Mucosa of descending colon (tissue), 3 donors: ENCODE measurements around the gene BCL7C. TPM values are rescaled to one million over a fixed set of nuclear protein-coding genes. Genes with fewer than 3 reads are reported as not detected.
"Not testable (repeated sequence)": the region's sequence is repeated elsewhere in the genome, so short reads cannot be mapped to it uniquely, and the experiment has no call there.

ENCODE experiments used
- ATAC-seq: fragments of 200-7000 bp; cut with Tn5 transposase; one replicate; pipeline ENCODE4 v1.9.1; 2020; ENCODE audit warnings: mild to moderate bottlenecking, moderate library complexity
- DNase-seq, 3 donors: peaks; one replicate each; pipeline ENCODE4 v3.0.0-alpha.2; 2020
- H3K36me3 ChIP-seq: fragments of 200-600 bp; one replicate; pipeline ENCODE4 v1.8.0; 2021; ENCODE audit warnings: low read depth, mild to moderate bottlenecking
- H3K4me1 ChIP-seq: fragments of 200-600 bp; one replicate; pipeline ENCODE4 v1.8.0; 2021; ENCODE audit warnings: low read depth, mild to moderate bottlenecking
- H3K4me3 ChIP-seq: fragments of 200-600 bp; one replicate; pipeline ENCODE4 v1.8.0; 2021; ENCODE audit warnings: mild to moderate bottlenecking
- H3K9me3 ChIP-seq: fragments of 200-600 bp; one replicate; pipeline ENCODE4 v1.8.0; 2021; ENCODE audit warnings: mild to moderate bottlenecking
- intact Hi-C, 2 donors: fragments of 100-400 bp; cut with DNase I in 1 of 2; cut with micrococcal nuclease in 1 of 2; formaldehyde crosslinking; loops; one replicate each; pipeline versions ENCODE4 v1.11.0 to v1.11.1; 2022; cut with DNase I, micrococcal nuclease
- total RNA-seq, 3 donors: library from RNA; stranded (reverse); fragmentation: NEBNext Ultra II Directional in 2 of 3; extraction: Animal tissue kit (Norgen Biotek cat#: 25700) in 2 of 3; gene quantifications; one replicate each; pipeline versions ENCODE4 v1.2.1 to v1.2.4, GENCODE V29; 2021 to 2023
- TF ChIP-seq, protein P1 (sequence below): fragments of 200-600 bp; IDR thresholded peaks from one replicate; pipeline ENCODE4 v1.8.0; 2022; ENCODE audit warnings: antibody characterized with exemption, mild to moderate bottlenecking
- donor health status: DM: no; HTN: no; CAD: no; lungs with moderate emphysema.
- donor health status: DM: no; HTN: no; CAD: no.
- donor health status: DM: no; HTN: yes; CAD: no.

The BCL7C gene
- total RNA-seq, 3 donors from 2014 or later: 20.8 to 30.6 (median 25.3) TPM

DNA sequence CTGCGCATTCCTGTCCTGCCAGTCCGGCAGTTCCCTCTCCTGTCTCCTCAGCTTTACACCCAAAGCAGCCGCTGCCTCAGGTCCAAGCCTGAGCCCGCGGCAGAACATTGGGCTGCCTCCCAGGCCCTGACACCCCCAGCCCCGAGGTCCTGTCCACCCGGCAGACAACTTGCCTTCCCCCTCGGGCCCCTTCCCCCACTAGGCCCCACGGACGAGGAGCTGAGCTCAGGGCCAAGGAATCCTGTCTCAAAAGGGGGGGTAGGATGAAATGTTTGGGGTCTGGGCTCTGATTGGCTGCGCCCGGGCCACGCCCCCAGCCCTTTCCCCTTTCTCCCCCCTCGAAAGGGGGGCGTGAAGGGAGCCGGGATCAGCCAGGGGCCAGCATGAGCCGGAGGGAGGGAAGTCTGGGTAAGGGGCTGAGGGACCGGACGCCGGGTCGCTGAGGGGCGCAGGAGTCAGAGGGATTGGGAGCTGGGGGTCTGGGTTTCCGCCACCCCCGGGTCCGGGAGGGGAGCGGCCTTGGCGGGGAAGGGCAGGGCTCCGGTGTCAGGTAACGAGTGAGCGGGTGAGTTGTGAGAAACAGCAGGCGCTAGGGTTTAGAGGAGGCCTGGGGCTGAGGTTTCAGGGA is 2.5 kb upstream of the BCL7C start, which contains the start of gene CTF1:
Gene CTF1 (plus strand): TSS at position 354 of the 628 bp plus-strand sequence. CDS start 30 bp downstream, at position 384.
- TF ChIP-seq, protein P1, sequence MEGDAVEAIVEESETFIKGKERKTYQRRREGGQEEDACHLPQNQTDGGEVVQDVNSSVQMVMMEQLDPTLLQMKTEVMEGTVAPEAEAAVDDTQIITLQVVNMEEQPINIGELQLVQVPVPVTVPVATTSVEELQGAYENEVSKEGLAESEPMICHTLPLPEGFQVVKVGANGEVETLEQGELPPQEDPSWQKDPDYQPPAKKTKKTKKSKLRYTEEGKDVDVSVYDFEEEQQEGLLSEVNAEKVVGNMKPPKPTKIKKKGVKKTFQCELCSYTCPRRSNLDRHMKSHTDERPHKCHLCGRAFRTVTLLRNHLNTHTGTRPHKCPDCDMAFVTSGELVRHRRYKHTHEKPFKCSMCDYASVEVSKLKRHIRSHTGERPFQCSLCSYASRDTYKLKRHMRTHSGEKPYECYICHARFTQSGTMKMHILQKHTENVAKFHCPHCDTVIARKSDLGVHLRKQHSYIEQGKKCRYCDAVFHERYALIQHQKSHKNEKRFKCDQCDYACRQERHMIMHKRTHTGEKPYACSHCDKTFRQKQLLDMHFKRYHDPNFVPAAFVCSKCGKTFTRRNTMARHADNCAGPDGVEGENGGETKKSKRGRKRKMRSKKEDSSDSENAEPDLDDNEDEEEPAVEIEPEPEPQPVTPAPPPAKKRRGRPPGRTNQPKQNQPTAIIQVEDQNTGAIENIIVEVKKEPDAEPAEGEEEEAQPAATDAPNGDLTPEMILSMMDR: no peak
- peaks cover 23% of the 10 kb centered on the region for H3K4me1 ChIP-seq
- peak; percentile 0 for ATAC-seq

DNA sequence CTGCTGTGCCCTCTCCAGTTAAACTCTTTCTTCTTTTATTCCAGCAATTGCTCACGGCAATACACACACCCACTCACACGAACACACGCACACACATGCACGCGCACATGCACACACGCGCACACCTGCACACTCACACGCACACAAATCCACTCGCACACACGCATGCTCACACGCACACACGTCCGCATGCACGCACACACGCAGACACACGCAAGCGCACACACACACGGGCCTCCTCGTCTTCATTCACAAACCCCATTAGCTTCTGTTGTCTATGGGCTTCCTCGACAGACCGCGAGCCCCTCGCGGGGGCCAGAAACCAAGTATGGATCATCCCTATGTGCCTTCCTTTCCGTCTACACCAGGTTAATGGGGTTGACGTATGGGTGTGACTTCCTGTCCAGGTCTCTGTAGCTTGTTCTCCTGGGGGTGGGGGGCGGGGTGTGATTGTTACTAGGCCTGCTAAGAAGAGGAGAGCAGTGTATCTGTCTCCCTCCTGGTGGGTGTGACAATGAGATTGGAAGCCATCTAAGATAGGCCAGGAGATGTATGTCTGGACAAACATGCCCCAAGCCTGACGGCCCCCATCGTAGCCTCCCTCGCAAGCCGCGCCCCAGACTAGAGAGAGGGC is 1.9 kb upstream of the BCL7C start:
- Histone ChIP-seq H3K9me3 (no peaks in the 10 kb centered on the region), H3K36me3 (no peaks in the 10 kb centered on the region), H3K4me1 (peaks cover 20% of the 10 kb centered on the region), H3K4me3 (no peak overlapping the region)
- DNase-seq (peak; percentile 19 to 59 (median 37)), ATAC-seq (no peak)
- intact Hi-C loops: no loop called here
- TF ChIP-seq, protein P1: no peak

More for the DNA sequence above, 2.5 kb upstream of the BCL7C start, which contains the start of gene CTF1:
- Histone ChIP-seq H3K4me3 (no peak within 1 kb of the TSS), H3K9me3 (no peaks in the 10 kb centered on the region), H3K36me3 (no peaks in the 10 kb centered on the region)
- intact Hi-C loops: no loop called here
- peak; percentile 61 to 74 (median 73) for DNase-seq

DNA sequence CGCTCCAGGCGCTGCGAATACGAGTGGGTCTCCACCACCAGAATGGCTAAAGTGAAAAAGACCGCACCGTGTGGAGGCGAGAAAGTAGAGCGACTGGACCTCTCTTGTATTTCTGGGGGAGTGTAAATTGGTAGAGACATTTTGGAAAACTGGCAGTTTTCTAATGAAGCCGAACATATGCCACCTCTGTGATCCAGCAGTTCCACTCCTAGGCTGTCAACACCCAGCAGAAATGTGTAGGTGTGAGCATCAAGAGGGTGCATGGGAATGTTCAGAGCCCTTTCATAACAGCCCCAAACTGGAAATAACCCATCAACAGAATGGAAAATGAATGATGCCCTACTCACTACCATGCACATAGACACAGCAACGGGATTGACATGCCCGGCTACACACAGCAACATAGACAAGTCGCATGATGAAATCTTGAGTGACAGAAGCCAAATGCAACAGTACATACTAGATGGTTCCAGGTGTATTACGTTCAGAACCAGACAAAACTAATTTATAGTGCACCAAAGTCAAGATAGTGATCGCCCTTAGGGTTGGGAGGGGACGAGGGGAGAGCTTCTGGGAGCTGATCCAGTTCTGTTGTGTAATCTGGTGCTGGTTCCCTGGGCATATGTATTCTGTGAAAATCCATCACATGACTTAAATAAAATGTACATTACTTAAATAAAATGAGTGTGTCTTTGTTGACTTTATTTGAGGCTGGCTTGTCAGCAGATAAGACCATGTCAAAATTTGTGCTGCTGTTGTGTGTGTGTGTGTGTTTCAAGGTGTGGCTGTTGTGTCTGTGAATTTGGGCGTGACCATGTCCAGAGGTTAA is 877 bp upstream of the BCL7C start:
- ATAC-seq (no peak), DNase-seq (no peak)
- TF ChIP-seq, protein P1: no peak
- intact Hi-C loops: no loop called here
- Histone ChIP-seq H3K36me3 (no peaks in the 10 kb centered on the region), H3K4me1 (peaks cover 20% of the 10 kb centered on the region), H3K9me3 (no peaks in the 10 kb centered on the region), H3K4me3 (no peak overlapping the region)

DNA sequence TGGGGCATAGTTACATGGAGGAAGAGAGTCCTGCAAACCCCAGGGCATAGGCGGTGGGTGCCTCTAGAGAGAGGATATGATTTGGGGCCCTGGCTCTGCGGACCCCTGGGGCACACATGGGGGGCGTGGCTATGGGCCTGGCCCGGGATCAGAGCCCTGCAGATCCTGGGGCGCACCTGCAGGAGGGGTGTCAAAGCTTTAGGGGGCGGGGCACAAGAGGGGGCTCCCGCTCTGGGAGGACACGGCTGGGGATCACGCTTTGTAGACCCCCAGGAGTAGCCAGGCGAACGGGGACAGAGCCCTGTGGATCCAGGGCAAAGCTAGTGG is 497 bp downstream of the BCL7C start:
- ATAC-seq (no peak), DNase-seq (peak; percentile 43 to 69 (median 67))
- Histone ChIP-seq H3K9me3 (no peaks in the 10 kb centered on the region), H3K4me1 (peaks cover 20% of the 10 kb centered on the region), H3K4me3 (peak overlapping the region; percentile 67), H3K36me3 (no peaks in the 10 kb centered on the region)
- intact Hi-C loops: no loop called here
- TF ChIP-seq, protein P1: no peak

DNA sequence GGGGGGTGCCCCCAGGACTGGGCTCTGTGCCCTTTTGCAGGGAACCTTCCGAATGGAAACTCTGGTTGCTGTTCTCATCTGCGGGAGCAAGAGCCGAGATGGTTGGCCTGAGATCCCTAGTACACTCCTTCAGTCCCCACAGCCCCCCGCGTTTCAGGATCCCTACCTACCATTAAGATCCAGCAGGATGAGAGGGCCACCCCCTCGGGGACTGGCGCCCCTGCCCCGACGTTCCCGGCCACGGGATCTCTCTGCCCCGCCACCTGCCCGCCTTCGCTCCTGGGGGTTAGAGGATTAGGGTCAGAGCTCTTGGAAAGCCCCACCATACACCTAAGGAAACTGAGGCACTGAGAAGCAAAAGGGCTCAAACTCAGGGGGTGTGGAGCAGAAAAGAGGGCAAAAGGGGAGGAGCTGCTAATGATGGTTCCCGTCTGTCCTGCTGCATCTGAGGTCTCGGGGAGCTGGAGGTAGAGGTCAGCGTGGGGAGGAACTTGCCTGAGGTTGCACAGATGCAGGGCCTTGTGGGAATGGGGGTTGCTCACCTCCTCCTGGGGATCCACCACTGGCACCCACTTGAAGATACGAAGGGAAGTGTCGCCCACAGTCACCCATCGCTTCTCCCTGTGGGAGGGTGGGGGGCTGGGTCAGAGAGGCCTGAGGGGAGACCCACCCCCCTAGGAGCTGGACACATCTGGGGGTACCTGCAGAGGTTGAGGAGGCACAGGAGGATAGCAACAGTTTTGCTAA is 1.0 kb downstream of the BCL7C start:
- DNase-seq (peak in 1 of 3 donors; percentile 40), ATAC-seq (no peak)
- H3K4me1 ChIP-seq: peaks cover 20% of the 10 kb centered on the region
- H3K4me3 ChIP-seq: no peak overlapping the region
- no peaks in the 10 kb centered on the region for H3K36me3 ChIP-seq
- intact Hi-C loops: no loop called here
- TF ChIP-seq, protein P1: no peak
- no peaks in the 10 kb centered on the region for H3K9me3 ChIP-seq

DNA sequence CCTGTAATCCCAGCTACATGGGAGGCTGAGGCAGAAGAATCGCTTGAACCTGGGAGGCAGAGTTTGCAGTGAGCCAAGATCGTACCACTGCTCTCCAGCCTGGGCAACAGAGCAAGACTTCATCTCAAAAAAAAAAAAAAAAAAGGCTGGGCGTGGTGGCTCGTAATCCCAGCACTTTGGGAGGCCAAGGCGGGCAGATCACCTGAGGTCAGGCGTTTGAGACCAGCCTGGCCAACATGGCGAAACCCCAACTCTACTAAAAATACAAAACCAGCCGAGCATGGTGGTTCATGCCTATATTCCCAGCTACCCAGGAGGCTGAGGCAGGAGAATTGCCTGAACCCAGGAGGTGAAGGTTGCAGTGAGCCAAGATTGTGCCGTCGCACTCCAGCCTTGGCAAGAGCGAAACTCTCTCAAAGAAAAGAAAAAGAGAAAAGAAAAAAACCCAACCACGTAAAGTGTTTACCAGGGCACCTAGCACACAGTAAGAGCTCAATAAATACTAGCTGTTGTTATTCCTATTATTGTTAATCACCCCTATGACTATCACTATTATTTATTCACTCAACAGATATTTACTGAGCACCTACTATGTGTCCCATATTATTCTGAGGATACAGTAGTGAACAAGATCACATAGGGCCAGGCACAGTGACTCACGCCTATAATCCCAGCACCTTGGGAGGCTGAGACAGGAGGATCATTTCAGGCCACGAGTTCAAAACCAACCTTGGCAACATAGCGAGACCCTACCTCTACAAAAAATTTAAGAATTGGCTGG is 2.6 kb downstream of the BCL7C start:
- intact Hi-C loops, H3K4me3 ChIP-seq, H3K9me3 ChIP-seq, ATAC-seq, DNase-seq, H3K36me3 ChIP-seq: not testable (repeated sequence)
- peaks cover 13% of the 10 kb centered on the region for H3K4me1 ChIP-seq
